Upper lobe of left lung (tissue), 4 donors: ENCODE results near the gene SH3GL3.

Experiments used
- CTCF ChIP-seq, 6 experiments: fragments of 450-650 bp in 4 of 6; fragments of 200-600 bp in 2 of 6; sonication (generic) in 2 of 6; IDR thresholded peaks; one replicate each; pipeline ENCODE4 v1.5.1; 2016 to 2019; ENCODE audit warnings: antibody characterized with exemption in 6 of 6
- EP300 ChIP-seq, 4 donors: sonication (generic); formaldehyde crosslinking; IDR thresholded peaks; one replicate each; pipeline ENCODE4 v1.5.1; 2017; ENCODE audit warnings: antibody characterized with exemption in 4 of 4, control low read depth in 2 of 4

DNA sequence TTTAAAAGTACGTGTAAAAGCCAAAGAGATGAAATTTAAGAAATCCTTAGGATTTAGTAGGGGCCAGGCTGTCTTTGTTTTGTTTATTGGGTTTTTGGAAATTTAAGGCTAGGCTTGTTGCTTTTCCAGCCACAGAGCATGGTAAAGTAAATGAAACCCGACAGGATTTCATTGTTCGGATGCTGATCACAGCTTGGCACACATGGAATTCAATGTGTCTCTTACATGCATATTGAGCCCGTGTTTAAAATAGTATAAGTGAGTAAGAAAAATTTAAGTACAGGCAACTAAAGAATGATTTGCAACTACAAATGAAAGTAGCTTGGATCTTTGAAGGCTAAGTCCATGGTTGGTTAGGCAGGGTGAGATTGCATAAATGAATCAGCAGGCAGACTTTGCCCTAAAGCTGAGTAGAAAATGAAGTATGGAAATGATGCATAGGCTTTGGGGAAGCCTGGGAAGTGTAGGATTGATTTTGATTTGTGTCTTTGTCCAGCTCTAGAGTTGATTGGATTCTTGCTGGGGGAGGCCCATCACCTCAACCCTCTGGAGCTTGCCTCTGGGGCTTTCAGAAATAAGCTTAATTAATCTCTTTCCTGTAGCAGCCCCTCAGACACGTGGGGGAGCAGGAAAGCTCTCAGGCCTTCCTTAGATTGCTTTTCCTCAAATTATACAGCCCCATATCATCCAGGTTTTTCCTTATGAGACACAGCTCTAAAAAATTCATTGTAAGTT is 138.6 kb downstream of the SH3GL3 start:
- TF ChIP-seq CTCF (IDR thresholded peaks at IDR 0.05) (no peak), EP300 (IDR thresholded peaks at IDR 0.05) (no peak)
